ENCODE results near the gene MYO1D.

The MYO1D gene

GRCh38 chr17:32871746-32872145, 5.2 kb downstream of the MYO1D start:
- no peak for TF ChIP-seq CTCF (IDR thresholded peaks at IDR 0.05)

GRCh38 chr17:32870969-32871368, 6.0 kb downstream of the MYO1D start:
- TF ChIP-seq CTCF (IDR thresholded peaks at IDR 0.05), result no peak

GRCh38 chr17:32870027-32870670, 6.8 kb downstream of the MYO1D start:
- TF ChIP-seq CTCF (IDR thresholded peaks at IDR 0.05), result no peak

- no peak for TF ChIP-seq CTCF (IDR thresholded peaks at IDR 0.05)
Measured at GRCh38 chr17:32869345-32870026, 7.4 kb downstream of the MYO1D start.

- TF ChIP-seq CTCF (IDR thresholded peaks at IDR 0.05), result no peak
Measured at GRCh38 chr17:32865141-32865540, 11.8 kb downstream of the MYO1D start.

GRCh38 chr17:32863559-32863958, 13.4 kb downstream of the MYO1D start:
- no peak for TF ChIP-seq CTCF (IDR thresholded peaks at IDR 0.05)

- no peak for TF ChIP-seq CTCF (IDR thresholded peaks at IDR 0.05)
Measured at GRCh38 chr17:32862940-32863339, 14.0 kb downstream of the MYO1D start.
